Measurements from ENCODE around the gene CBLIF.
"Not testable (repeated sequence)": the region's sequence is repeated elsewhere in the genome, so short reads cannot be mapped to it uniquely, and the experiment has no call there.

Gene CBLIF

DNA sequence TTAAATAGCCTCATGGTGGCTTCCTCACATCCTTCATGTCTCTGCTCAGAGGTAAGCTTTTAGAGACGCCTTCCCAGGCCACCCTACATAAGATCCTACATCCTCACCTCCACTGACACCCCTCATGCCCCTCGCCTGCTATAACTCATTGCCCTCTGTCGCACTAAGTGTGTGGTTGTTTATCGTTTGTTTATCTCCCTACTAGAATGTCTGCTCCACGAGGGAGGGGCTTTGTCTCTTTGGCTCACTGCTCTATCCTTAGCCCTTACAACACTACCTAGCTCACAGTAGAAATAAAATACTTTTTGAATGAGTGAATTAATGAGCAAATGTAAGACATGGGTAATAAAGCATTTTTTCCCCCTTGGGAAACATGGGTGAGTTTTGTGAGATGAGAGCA is 1.3 kb upstream of the CBLIF start:
- no peak for DNase-seq

GRCh38 chr11:59842316-59842715 is 3.0 kb downstream of the CBLIF start:
- DNase-seq = no peak

DNA sequence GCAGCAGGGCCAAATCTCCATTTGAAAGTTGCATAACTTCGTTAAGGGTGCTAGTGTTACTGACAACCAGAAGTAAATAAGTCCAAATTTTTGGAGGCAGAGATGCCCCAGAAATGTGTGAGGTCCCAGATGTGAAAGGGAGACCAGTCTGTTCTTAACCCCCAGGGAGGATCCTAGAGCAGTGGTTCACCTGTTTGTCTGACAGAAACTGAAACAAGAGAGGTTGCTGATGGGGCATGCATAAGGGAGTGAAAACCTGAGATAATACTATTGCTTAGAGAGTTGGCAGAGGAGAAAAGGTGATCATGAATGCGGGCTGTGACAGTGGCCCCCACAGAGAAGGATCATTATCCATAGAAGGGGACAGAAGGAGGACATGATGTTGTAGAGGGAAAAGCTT is 3.8 kb downstream of the CBLIF start:
- no peak for DNase-seq

- no peak for DNase-seq
Observed at GRCh38 chr11:59839615-59840014, 5.7 kb downstream of the CBLIF start.

GRCh38 chr11:59833602-59834001 is 11.7 kb downstream of the CBLIF start:
- DNase-seq = no peak

GRCh38 chr11:59829358-59829757 is 15.9 kb downstream of the CBLIF start:
- no peak for DNase-seq

GRCh38 chr11:59822989-59823566 is 22.2 kb downstream of the CBLIF start:
- peak; percentile 23 for DNase-seq

DNA sequence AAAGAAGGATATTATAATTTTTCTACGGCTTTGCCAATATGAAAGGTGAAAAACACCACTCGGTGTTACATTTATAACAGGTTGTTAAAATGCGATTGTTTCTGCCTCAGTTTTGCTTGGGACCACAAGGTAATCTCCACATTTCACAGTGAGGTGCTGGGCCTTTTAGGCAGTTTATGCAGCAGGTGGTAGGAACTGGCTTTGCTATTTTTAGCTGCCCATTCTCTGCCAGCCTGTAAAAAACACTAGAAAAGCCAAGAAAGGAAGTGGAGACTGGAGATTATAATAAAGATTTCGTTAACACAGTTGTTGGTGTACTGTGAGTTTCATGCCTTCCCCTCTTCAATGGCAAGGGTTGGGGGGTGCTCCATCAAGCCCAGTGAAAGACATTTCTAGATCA is 26.7 kb downstream of the CBLIF start:
- no peak for DNase-seq

DNA sequence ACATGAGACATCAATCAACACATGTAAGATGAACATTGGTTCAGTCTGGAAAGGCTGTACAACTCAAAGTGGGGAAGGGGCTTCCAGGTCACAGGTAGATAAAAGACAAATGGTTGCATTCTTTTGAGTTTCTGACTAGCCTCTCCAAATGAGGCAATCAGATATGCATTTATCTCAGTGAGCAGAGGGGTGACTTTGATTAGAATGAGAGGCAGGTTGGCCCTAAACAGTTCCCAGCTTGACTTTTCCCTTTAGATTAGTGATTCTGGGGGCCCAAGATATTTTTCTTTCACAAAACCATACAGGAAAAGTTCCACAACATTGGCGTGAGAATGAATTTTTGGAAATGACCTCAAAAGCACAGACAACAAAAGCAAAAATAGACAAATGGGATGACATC is 28.9 kb downstream of the CBLIF start:
- DNase-seq = not testable (repeated sequence)

DNA sequence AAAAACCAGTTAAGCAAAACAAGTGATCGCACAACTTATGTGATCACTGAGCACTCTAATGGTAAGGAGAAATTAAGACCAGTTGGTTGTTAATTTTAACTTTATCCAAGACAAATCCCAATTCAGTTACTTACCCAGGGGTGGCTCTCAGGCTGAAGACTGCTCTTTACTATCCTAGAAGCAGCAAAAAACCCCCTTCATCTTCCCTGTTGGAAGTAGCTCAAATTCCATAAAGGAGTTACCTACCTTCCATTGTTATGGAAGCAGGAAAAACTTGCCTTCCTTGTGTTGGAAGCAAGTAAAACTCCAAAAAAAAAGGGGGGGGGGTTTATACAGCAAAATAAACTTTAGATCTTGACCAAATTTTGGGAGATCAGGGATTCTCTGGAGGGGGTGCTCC is 29.5 kb downstream of the CBLIF start:
- DNase-seq = no peak

GRCh38 chr11:59814021-59814420 is 31.3 kb downstream of the CBLIF start:
- DNase-seq = no peak

DNA sequence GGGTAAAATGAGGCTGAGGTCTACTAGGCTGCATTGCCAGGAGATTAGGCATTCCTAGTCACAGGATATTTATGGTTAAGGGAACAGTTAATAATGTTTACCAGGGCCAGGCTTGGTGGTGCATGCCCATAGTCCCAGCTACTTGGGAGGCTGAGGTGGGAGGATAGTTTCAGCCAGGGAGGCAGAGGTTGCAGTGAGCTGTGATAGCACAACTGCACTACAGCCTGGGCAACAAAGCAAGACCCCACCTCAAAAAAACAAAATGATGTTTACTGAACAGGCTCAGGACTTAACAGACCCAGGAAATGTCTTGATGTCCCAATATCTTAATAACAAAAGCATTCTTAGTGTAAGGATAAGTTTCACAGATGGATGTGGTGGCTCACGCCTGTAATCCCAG is 31.9 kb downstream of the CBLIF start:
- DNase-seq = no peak

- DNase-seq = no peak
Observed at GRCh38 chr11:59812220-59812619, 33.1 kb downstream of the CBLIF start.

- no peak for DNase-seq
Observed at GRCh38 chr11:59810911-59811259, 34.4 kb downstream of the CBLIF start.

DNA sequence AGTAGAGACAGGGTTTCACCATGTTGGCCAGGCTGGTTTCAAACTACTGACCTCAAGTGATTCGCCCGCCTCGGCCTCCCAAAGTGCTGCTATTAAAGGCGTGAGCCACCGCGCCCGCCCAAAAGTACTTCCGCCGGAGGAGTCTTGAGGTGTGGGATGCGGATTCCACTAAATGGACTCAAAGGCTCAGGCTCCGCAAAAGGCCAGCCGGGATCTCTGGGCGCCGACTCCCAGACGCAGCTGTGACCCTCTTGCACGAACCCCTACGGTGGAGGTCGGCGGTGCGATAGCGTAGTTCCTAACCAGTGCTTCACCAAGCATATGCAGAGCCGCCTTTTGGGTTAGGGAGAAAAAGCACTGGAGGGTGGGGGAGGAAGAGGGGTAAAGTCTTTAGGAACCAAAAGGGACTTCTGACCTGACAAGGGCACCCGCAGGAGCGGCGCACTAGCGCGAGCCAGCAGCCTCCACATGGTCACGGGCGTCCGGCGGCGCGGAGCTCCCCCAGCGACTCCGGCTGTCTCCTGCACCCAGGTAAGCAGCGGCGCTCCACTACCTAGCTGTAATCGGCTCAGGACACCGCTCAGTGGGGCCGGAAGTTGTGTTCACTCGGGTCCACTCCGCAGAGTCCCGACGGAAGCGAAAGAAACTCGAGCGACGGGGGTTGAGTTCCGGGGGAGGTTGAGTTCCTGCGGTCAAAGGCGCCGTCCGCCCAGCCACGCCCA is 34.9 kb downstream of the CBLIF start, which contains the start of gene MRPL16:
TSS of gene MRPL16 (minus strand) at position 590 of the 722 bp plus-strand sequence. CDS start at position 470, 120 bp downstream.
- peak; percentile 89 for DNase-seq

GRCh38 chr11:59807047-59807610 is 38.2 kb downstream of the CBLIF start:
- no peak for DNase-seq

- DNase-seq = no peak
Observed at GRCh38 chr11:59804061-59804460, 41.2 kb downstream of the CBLIF start.

- DNase-seq = no peak
Observed at GRCh38 chr11:59802639-59803176, 42.6 kb downstream of the CBLIF start.

DNA sequence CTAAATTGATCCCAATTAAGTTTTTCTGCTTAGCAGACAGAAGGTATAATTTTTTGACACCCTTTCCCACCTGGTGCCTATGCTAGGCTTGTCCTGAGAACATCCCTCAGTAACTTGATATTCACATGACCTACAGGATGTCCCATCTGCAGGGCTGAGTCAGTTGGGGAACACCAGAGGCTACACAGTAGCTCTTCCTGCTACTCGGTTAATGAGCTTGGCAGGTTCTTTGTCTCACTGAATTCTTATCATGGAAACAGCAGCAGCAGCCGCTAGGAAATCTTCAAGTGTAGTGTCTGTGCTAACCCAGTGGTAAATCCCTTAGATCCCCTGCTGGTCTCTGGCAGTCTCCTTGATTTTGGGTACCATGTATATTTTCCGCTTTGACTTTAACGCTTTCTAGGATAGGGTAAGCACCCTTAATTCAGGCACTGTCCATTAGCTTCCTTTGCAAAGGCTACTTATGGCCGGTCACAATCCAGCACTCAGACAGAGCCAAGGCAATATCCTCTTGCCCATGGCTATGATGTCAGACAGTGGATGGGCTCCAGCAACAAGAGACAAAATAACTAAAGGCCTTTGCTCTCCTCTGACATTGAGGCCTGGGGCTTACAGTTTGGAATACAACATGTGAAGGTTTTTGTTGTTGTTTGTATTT is 43.2 kb downstream of the CBLIF start:
- DNase-seq = no peak

GRCh38 chr11:59801160-59801706 is 44.1 kb downstream of the CBLIF start:
- DNase-seq = no peak

- DNase-seq = no peak
Observed at GRCh38 chr11:59800390-59801025, 44.8 kb downstream of the CBLIF start.

- DNase-seq = no peak
Observed at GRCh38 chr11:59794417-59794816, 50.9 kb downstream of the CBLIF start.

DNA sequence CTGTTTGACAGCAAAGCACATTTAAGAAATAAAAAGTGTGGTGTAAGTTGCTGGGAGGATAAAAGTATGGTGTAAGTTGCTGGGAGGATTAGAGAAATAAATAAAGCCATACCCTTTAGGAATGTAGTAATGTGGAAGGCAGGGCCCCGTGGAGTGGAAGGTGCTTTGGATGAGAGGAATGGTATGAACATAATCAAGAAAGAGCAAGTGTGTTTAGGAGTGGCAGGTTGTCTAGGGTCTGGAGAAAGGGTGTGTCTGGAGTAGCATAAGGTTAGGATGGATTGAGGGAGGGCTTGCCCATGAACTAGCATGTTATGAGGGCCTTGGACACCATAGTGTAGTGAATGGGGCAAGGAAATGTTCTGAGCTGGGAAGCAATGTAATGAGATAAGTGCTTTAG is 52.8 kb downstream of the CBLIF start:
- DNase-seq = no peak
